Type B pancreatic cell (in vitro differentiated cells): Measurements from ENCODE around the gene CLIC4. TPM values are rescaled to one million over a fixed set of nuclear protein-coding genes. Genes with fewer than 3 reads are reported as not detected.

ENCODE experiments used
- DNase-seq: peaks from one replicate; pipeline ENCODE4 v3.0.0; 2021; ENCODE audit warnings: mixed read lengths; ENCODE audit not compliant: unreplicated experiment; ENCODE audit errors: extremely low spot score
- H3K27ac Mint-ChIP-seq: 2 replicates; pipeline ENCODE4 v1.8.0; 2021; ENCODE audit warnings: mild to moderate bottlenecking, mixed read lengths
- H3K27me3 Mint-ChIP-seq: 2 replicates; pipeline ENCODE4 v1.8.0; 2021; ENCODE audit warnings: mixed read lengths
- H3K36me3 Mint-ChIP-seq: 2 replicates; pipeline ENCODE4 v1.8.0; 2021; ENCODE audit warnings: mixed read lengths
- H3K4me1 Mint-ChIP-seq: one replicate; pipeline ENCODE4 v1.8.0; 2021; ENCODE audit warnings: mixed read lengths; ENCODE audit not compliant: unreplicated experiment
- H3K4me3 Mint-ChIP-seq: 2 replicates; pipeline ENCODE4 v1.8.0; 2021; ENCODE audit warnings: mild to moderate bottlenecking, mixed read lengths
- H3K9me3 Mint-ChIP-seq: 2 replicates; pipeline ENCODE4 v1.8.0; 2021; ENCODE audit warnings: mixed read lengths
- total RNA-seq: library from RNA; stranded (reverse); gene quantifications from 2 replicates; pipeline ENCODE4 v1.2.1, GENCODE V29; 2021; ENCODE audit warnings: low replicate concordance
- TF ChIP-seq, protein P1 (sequence below): fragments of 200-600 bp; sonication (generic); conservative IDR thresholded peaks from 2 replicates; pipeline ENCODE4 v1.5.0; 2021; ENCODE audit warnings: antibody characterized with exemption, mild to moderate bottlenecking

The CLIC4 gene
- total RNA-seq, 1 donor from 2014 or later = 109 TPM

DNA sequence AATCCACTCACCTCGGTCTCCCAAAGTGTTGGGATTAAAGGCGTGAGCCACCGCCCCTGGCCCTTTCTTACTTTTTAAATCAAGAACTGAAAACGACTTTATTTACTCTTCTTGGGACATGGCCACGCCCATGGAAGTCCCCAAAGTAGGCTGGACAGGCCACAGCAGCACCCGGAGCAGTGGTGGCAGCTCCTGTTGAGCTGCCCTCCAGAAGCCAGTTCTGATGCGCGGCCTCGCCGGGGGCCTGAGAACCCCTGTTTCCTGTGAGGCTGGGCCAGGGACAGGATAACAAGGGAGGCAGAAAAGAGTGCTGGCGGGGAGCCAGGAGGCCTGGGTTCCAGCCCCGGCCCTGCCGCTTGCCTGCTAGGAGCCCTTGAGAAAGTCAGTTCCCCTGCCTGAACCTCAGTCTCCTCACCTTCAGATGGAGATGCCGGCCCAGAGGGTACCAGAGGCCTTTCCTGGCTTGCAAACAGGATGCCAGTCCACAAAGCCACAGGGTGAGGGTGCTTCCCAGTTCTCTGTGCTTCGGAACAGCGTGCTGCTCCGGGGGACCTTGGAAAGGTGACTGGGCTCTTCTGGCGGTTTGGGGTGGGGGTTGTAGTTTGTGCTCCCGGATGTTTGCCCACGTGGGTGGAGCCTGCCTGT is 125.4 kb downstream of the CLIC4 start:
- H3K27ac Mint-ChIP-seq = no peak overlapping the region
- peaks cover 5% of the 10 kb centered on the region for H3K4me1 Mint-ChIP-seq
- peaks cover 4% of the 10 kb centered on the region for H3K27me3 Mint-ChIP-seq
- no peaks in the 10 kb centered on the region for H3K36me3 Mint-ChIP-seq
- no peaks in the 10 kb centered on the region for H3K9me3 Mint-ChIP-seq
- DNase-seq = peak; percentile 62
- no peak overlapping the region for H3K4me3 Mint-ChIP-seq
- TF ChIP-seq, protein P1, sequence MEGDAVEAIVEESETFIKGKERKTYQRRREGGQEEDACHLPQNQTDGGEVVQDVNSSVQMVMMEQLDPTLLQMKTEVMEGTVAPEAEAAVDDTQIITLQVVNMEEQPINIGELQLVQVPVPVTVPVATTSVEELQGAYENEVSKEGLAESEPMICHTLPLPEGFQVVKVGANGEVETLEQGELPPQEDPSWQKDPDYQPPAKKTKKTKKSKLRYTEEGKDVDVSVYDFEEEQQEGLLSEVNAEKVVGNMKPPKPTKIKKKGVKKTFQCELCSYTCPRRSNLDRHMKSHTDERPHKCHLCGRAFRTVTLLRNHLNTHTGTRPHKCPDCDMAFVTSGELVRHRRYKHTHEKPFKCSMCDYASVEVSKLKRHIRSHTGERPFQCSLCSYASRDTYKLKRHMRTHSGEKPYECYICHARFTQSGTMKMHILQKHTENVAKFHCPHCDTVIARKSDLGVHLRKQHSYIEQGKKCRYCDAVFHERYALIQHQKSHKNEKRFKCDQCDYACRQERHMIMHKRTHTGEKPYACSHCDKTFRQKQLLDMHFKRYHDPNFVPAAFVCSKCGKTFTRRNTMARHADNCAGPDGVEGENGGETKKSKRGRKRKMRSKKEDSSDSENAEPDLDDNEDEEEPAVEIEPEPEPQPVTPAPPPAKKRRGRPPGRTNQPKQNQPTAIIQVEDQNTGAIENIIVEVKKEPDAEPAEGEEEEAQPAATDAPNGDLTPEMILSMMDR = no peak

DNA sequence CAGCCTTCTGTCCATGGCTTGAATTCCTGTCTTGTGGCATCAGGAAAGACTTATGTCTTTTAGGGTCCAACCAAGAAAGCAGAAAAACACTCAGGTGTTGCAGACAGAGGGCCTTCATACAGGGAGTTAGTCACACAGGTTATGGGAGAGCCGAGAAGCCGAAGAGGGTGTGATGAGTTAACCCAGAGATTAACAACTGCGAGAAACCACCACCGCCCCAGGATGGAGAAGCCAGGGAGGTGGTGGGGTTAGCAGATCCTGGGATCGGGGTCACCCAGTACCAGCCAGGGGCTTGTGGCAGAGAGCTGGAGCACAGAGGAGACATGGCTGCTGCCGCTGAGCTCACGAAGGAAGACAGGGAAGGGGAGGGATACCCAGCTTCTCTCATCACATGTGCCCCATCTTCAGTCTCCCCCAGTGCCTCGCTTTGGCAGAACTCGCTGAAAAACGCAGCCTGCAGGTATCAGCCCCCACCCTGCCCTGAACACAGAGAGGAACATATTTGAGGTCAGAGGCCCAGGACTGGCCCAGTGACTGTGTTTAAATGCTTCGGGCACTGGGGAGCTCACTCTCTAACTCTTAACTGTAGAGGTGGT is 126.2 kb downstream of the CLIC4 start:
- peak; percentile 63 for DNase-seq
- no peaks in the 10 kb centered on the region for H3K9me3 Mint-ChIP-seq
- H3K27ac Mint-ChIP-seq = no peak overlapping the region
- TF ChIP-seq, protein P1 = no peak
- no peaks in the 10 kb centered on the region for H3K36me3 Mint-ChIP-seq
- peaks cover 4% of the 10 kb centered on the region for H3K27me3 Mint-ChIP-seq
- H3K4me1 Mint-ChIP-seq = peaks cover 5% of the 10 kb centered on the region
- no peak overlapping the region for H3K4me3 Mint-ChIP-seq

DNA sequence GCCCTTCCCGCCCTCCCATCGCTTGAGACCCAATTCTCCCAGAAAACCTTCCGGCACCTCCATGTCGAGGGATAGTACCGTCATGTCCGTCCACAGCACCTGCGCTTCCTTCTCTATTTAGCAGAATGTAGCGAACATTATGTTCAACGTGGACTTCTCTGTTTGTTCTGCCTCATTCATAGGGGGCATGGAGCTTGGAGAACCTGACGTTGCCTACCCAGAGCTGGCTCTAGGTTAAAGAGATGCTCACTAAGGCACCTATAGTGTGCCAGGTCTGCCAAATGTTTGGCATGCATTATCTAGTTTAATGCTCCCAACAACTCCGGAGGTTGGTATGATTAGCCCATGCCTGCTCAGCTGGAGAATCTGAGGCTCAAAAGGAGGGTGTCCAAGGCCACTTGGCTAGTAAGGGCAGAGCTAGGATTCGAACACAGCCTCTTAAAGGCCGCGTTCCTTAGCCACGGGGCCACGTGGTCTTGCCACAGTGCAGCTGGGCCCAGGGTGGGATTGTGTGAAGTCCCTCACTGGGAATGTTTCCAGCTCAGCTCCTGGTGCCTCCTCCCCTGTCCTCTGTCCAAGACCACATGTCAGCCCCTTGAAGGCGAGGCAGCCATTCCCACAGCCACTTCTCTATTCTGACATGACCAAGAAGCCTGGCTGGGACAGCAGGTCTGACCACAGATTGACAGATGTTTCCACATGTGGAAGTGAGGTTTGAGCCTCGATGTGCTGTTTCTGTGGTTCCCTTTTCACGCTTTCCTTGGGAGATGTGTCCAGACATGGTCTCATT is 127.0 kb downstream of the CLIC4 start:
- H3K27ac Mint-ChIP-seq = no peak overlapping the region

DNA sequence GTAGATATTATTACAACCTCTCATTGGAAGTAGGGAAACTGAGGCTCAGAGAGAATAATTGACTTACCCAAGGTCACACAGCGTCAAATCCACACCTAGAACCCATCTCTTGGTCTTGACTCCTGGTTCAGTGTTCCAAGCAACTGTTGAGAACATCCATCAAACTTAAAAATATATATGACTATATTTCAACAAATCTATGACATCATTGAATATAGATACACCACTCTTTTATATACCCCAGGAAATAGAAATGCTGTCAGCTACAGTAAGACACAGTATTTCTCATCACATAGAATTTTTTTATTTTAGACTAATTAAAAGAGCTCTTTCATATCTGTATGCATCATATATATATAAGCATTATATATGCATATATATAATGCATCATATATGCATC is 127.9 kb downstream of the CLIC4 start:
- H3K27me3 Mint-ChIP-seq = no peaks in the 10 kb centered on the region
- H3K9me3 Mint-ChIP-seq = no peaks in the 10 kb centered on the region
- H3K27ac Mint-ChIP-seq = no peak overlapping the region
- H3K4me3 Mint-ChIP-seq = no peak overlapping the region
- TF ChIP-seq, protein P1 = no peak
- no peaks in the 10 kb centered on the region for H3K4me1 Mint-ChIP-seq
- no peaks in the 10 kb centered on the region for H3K36me3 Mint-ChIP-seq
- DNase-seq = no peak

More for the DNA sequence above, 127.0 kb downstream of the CLIC4 start:
- peak; percentile 42 for DNase-seq
- TF ChIP-seq, protein P1 = no peak
- Mint-ChIP-seq H3K9me3 (no peaks in the 10 kb centered on the region), H3K27me3 (peaks cover 1% of the 10 kb centered on the region), H3K4me3 (no peak overlapping the region), H3K36me3 (no peaks in the 10 kb centered on the region), H3K4me1 (peaks cover 1% of the 10 kb centered on the region)

DNA sequence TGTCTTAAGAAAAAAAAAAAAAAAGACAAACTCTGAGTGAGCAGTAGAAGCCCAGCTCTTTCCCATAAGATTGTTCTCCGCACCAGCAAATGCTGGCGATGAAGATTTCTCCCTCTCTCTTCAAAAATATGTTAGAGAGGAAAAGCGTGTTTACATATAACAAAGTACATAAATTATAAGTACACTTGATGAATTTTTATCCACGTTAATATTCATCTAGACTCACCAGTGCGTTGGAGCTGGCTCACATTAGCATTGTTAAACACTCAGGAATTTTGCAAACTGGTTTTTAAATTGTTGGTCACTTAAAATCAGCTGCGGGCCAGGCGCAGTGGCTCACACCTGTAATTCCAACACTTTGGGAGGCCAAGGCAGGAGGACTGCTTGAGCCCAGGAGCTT is 128.8 kb downstream of the CLIC4 start:
- Mint-ChIP-seq H3K4me1 (peaks cover 5% of the 10 kb centered on the region), H3K4me3 (no peak overlapping the region), H3K36me3 (no peaks in the 10 kb centered on the region), H3K9me3 (no peaks in the 10 kb centered on the region), H3K27me3 (peaks cover 3% of the 10 kb centered on the region), H3K27ac (no peak overlapping the region)
- TF ChIP-seq, protein P1 = no peak
- DNase-seq = no peak
